Measurements from ENCODE around the gene KDM5A.
"Not testable (repeated sequence)": the region's sequence is repeated elsewhere in the genome, so short reads cannot be mapped to it uniquely, and the experiment has no call there.

KDM5A gene

DNA sequence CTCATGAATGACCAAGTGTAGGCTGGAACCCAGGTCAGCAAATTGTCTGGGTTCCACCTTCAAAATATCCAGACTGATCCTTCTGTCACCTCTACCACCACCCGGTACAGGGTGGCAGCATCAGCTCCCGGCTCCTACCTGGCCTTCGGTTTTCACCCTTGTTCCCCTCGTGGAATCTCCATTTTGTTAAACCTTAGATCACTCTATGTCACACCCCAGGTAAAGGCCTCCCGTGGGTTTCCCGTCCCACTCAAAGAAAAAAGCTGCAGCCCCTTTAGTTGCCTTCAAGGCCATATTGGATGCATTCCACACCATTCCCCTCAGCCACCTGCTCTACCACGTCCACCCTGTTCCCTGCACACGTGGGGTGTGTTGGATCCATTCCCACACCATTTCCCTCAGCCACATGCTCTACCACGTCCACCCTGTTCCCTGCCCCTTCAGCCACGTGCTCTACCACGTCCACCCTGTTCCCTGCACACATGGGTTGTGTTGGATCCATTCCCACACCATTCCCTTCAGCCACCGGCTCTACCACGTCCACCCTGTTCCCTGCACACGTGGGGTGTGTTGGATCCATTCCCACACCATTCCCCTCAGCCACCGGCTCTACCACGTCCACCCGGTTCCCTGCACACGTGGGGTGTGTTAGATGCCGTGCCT, 150.3 kb downstream of the KDM5A start:
- DNase-seq (ENCODE audit: low read depth, low spot score): no peak

DNA sequence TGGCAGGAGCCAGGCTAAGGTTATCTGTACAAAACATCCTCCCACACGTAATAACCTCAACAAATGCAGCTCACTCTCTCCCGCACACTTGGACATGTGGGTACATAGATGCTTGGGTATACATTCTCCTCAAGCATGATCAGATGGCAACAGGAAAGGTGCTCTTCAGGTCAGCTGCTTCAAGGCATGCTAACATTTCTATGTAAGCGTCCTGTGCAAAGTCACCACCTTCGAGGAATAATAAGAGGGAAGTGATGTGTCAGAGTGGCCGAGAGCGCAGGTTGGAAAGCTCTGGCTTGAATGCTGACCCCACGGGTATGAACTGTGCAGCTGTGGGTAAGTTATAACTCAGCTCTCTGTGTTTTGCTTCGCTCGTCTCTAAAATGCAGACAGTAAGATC, 151.0 kb downstream of the KDM5A start:
- DNase-seq (ENCODE audit: low read depth, low spot score): no peak

DNA sequence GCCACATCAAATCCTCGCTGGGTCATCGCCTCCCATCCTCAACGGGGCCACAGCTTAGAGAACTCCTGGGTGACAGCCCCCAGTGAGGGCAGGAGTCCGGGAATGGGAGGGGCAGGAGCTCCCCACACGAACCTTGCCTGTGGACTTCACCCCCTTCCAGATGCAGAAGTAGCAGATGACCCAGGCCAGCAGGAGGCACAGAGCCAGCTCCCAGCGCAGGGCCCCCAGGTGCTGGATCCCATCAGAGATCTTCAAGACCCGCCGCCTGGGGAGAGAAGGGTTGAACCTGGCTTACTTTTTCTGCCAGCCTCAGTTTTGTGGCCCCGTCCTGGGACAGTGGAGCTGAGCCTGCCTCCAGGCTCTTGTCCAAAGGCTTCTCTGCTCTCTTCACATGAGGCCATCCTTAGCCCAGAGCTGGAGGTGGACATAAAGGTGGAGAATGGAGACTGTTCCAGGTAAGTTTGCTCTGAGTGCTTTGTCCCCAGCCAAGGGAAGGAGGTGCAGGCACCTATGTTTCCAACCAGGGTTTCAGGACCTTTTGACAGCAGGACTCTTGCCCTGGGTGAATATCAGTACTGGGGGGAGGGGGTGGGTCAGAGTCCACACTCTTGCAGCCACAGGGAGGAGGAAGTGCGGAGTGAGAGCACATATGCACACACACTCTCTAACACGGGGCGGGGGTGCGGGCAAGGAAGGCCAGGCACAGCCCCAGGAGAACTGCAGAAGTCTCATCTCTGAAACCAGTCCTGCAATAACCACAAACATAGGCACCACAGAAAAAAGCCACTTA, 151.9 kb downstream of the KDM5A start:
- no peak for DNase-seq (ENCODE audit: low read depth, low spot score)

DNA sequence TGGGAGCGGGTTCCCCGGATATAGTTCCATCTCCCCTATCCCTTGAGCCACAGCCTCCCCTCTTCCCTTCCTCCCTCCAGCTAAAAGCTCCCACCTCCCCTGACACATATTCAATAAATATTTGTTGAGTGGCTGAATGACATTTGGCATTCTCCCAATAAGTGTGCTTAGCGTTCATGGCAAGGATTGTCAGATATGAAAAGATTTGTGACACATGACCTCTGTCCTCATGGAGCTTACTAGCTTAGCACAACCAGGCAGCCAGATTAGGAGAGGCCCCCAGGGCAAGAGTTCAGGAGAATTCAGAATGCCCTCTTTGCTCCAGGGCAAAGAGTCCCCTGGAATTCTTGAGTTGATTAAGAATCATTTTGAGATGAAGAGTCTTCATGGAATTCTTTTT, 152.7 kb downstream of the KDM5A start:
- DNase-seq (ENCODE audit: low read depth, low spot score): no peak

DNA sequence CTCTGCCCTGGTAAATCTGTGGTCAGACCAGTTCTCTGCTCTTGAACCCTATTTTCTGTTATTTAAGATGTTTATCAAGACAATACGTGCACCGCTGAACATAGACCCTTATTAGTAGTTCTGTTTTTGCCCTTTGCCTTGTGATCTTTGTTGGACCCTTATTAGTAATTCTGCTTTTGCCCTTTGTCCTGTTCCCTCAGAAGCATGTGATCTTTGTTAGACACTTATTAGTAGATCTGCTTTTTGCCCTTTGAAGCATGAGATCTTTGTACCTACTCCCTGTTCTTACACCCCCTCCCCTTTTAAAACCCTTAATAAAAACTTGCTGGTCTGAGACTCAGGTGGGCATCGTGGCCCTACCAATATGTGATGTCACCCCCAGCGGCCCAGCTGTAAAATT, 153.2 kb downstream of the KDM5A start:
- DNase-seq (ENCODE audit: low read depth, low spot score): not testable (repeated sequence)

DNA sequence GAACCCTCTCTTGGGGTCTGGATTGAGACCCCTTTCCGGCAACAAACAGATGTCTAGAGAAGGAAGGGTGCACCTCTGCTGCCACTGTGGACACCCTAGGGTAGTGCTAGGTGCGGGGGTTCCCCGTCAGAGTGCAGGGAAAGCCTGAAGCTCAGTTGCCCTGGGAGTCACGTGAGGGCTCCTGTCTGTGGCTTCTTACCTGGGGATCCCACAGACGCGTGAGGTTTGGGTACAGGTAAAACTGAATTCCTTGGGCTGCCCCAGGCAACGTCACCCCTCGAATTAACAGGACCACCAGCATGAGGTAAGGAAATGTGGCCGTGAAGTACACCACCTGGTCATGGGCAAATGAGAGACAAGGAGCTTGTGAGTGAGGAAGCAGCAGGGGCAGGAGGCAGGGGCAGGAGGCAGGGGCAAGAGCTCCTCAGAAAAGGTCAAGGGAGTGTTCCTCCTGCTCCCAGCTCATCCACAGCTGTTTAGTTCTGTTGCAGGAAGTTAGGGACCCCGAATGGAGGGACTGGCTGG, 154.2 kb downstream of the KDM5A start:
- DNase-seq (ENCODE audit: low read depth, low spot score): no peak

DNA sequence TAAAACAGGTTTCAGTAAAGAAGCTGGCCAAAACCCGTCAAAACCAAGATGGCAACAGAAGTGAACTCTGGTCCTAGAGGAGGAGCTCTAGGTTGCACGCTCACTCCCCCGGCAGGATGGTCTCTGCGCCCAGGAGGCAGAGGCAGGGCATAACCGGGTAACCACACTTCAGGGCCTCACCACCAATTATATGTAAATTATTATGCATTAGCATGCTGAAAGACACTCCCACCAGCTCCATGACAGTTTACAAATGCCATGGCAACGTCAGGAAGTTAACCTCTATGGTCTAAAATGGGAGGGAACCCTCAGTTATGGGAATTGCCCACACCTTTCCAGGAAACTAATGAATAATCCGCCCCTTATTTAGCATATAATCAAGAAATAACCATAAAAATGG, 155.1 kb downstream of the KDM5A start:
- no peak for DNase-seq (ENCODE audit: low read depth, low spot score)

DNA sequence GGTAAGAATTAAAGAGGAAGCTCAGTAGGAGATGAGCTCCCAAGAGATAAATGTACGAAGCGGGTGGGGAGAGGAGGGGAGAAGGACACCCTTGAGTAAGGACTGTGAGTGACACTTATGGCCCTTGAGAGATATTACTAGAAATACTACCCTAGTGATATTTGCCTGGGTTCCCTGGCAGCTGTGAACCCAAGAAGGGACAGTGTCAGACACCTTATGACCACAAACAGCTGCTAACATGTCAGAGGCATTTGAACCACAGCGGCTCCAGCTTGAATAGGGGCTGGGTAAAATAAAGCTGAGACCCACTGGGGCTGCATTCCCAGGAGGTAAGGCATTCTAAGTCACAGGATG, 155.5 kb downstream of the KDM5A start:
- DNase-seq (ENCODE audit: low read depth, low spot score): no peak

DNA sequence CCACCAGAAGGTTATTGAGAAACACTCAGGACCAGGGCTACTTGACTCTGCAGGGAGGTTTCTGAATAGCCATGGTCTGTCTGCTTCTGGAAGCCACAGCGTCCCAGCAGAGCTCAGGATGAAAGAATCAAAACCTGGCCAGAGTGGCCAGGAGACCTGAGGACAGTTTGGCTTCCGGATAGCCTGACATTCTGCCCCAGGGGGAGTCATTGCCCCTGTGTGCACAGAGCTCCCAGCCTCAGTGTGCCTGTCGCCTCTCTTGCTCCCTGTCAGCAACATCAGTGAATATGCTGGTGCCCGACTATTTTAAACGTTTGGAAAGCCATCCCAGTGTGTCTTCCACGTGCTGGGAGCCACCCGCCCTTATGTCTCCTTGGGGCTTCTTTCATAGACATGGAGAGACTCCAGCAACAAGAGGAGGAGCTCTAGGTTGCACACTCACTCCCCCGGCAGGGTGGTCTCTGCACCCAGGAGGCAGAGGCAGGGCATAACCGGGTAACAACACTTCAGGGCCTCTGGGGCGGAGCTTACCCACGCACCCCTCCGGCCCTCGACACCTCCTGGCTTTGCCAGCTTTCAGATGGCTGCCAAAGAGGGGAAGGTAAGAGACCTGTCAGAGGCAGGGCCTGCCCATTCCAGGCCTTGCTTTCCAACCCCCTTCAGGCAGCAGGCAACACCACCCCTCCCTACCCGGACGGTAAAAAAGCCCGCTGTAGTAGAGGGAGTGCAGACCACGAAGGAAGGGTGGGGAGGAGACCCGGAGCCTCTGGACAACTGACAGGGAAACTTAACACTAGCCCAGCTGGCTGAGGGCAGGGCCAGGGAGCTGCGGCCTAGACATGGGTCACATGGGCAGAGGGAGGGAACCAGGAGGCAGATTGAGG, 156.1 kb downstream of the KDM5A start:
- no peak for DNase-seq (ENCODE audit: low read depth, low spot score)

DNA sequence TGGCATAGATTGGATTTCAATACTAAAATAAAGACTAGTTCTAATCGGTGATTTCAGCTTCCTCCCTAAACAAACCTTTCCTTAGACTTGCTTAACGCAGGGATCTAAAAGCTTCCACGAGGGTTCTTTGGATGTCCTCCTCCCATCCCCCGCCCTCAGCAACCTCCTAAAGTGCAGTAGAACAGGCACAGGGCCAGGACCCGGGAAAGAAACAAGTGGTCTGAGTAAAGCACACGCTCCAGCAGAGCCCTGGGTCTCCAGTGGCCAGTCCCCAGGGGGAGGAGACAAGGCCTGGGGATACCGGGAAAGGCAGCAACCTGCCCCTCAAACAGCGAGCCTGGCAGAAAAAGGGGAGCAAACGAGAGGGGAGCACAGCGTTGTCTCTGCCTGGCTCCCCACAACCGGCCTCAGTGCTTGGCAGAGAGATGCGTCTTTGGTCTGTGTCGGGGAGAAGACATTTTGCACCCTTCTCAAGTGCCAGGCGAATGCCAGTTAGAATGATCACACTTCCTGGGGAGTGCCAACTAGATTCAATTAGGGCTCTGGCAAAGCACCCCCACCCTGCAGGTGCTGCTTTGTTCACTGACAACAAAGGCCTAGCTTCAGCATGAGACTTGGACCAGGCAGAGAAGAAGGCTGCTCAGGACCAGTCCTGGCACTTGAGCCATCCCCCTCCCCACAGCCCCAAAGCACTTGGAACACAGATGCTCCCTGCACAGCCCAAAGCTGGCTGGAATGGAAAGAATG, 158.0 kb downstream of the KDM5A start:
- no peak for DNase-seq (ENCODE audit: low read depth, low spot score)
